Measurements from ENCODE around the gene UBQLN3. TPM values are rescaled to one million over a fixed set of nuclear protein-coding genes. Genes with fewer than 3 reads are reported as not detected.

The UBQLN3 gene
- total RNA-seq, 1 experiment from 2014 or later: not detected

- peak; percentile 94 for TF ChIP-seq ZBTB33 (IDR thresholded peaks at IDR 0.05; ENCODE audit: extremely low read depth, insufficient replicate concordance, low read length)
- TF ChIP-seq POLR2A (IDR thresholded peaks at IDR 0.05; ENCODE audit: borderline replicate concordance, extremely low read depth, insufficient read depth, insufficient read length): peak; percentile 90
- no peak for TF ChIP-seq EZH2phosphoT487 (IDR thresholded peaks at IDR 0.05; ENCODE audit: borderline replicate concordance)
- TF ChIP-seq CEBPB (IDR thresholded peaks at IDR 0.05; ENCODE audit: low read depth): 0 out of 2 replicates have a peak, but pooled peaks have one; percentile 19
- no peak for TF ChIP-seq ZNF274 (IDR thresholded peaks at IDR 0.05; ENCODE audit: low read depth, low read length)
- TF ChIP-seq ELF1 (IDR thresholded peaks at IDR 0.05; ENCODE audit: borderline replicate concordance, low read depth): no peak
- no peak for TF ChIP-seq RAD21 (IDR thresholded peaks at IDR 0.05; ENCODE audit: low read depth)
- TF ChIP-seq REST (IDR thresholded peaks at IDR 0.05; ENCODE audit: low read depth): no peak
- TF ChIP-seq FOSL1 (IDR thresholded peaks at IDR 0.05; ENCODE audit: low read depth): no peak
- peak; percentile 90 for TF ChIP-seq SIN3A (IDR thresholded peaks at IDR 0.05; ENCODE audit: low read depth)
- peak; percentile 99 for TF ChIP-seq POLR2AphosphoS5 (IDR thresholded peaks at IDR 0.05; ENCODE audit: low read depth, low read length)
- TF ChIP-seq CBX3 (IDR thresholded peaks at IDR 0.05; ENCODE audit: low read depth): no peak
- no peak for TF ChIP-seq SRF (IDR thresholded peaks at IDR 0.05; ENCODE audit: low read depth)
- TF ChIP-seq ATF3 (IDR thresholded peaks at IDR 0.05): no peak
Measured at GRCh38 chr11:5505363-5506048, 4.3 kb downstream of the UBQLN3 start (continued).

Data from HCT116 (cell line).